ENCODE results near the gene PTPRA.
A peak's percentile ranks its signal among the peaks of the same experiment; 100 is the strongest.

- no peak for TF ChIP-seq CTCF (IDR thresholded peaks at IDR 0.05; ENCODE audit: extremely low read depth in 1 of 2, insufficient read depth in 1 of 2, low read depth in 1 of 2, low read length in 2 of 2)
- no peak for TF ChIP-seq EZH2 (IDR thresholded peaks at IDR 0.05; ENCODE audit: borderline replicate concordance, low read depth, low read length, severe bottlenecking)
- TF ChIP-seq MAX (IDR thresholded peaks at IDR 0.05; ENCODE audit: insufficient read depth, insufficient read length) = no peak
- TF ChIP-seq FOS (IDR thresholded peaks at IDR 0.05; ENCODE audit: borderline replicate concordance, insufficient read depth, low read length) = peak; percentile 53
Measured at GRCh38 chr20:2890742-2891141, 17.5 kb downstream of the PTPRA start.

Measured in endothelial cell of umbilical vein (primary cell).